DND-41 (cell line): Measurements from ENCODE around the gene EGFLAM.

ENCODE experiments used
- CTCF ChIP-seq: IDR thresholded peaks from 2 replicates; pipeline ENCODE4 v1.5.1; 2012; ENCODE audit warnings: borderline replicate concordance, low read length, moderate library complexity, mild to moderate bottlenecking; ENCODE audit not compliant: poor library complexity, severe bottlenecking; ENCODE audit errors: extremely low read depth
- EZH2 ChIP-seq: IDR thresholded peaks from 3 replicates; pipeline ENCODE4 v1.6.1; 2012; ENCODE audit warnings: borderline replicate concordance, low read depth, mild to moderate bottlenecking, moderate library complexity, low read length, inconsistent platforms; ENCODE audit not compliant: severe bottlenecking

- TF ChIP-seq CTCF (no peak), EZH2 (no peak)
Observed at GRCh38 chr5:38341056-38341455, 82.7 kb downstream of the EGFLAM start.
